ENCODE results near the gene CES3.
A peak's percentile ranks its signal among the peaks of the same experiment; 100 is the strongest.

CES3 gene

GRCh38 chr16:66961914-66962313, 848 bp downstream of the CES3 start:
- H2AK5ac ChIP-seq (ENCODE audit: low read length, severe bottlenecking) = no peak overlapping the region
- no peak overlapping the region for H3K14ac ChIP-seq (ENCODE audit: low read length in 2 of 2)
- H2BK12ac ChIP-seq (ENCODE audit: low read length in 2 of 2) = no peak overlapping the region
- H3K9ac ChIP-seq (ENCODE audit: low read length) = no peak overlapping the region
- no peaks in the 10 kb centered on the region for H3K9me3 ChIP-seq (ENCODE audit: control insufficient read depth, low read length)
- no peak overlapping the region for H4K91ac ChIP-seq (ENCODE audit: low read length)
- no peaks in the 10 kb centered on the region for H3K36me3 ChIP-seq (ENCODE audit: control insufficient read depth in 1 of 2, insufficient read depth in 2 of 2, low read depth in 1 of 2, low read length in 2 of 2)
- DNase-seq = no peak
- peaks cover 31 to 37% of the 10 kb centered on the region in 2 experiments for H3K27me3 ChIP-seq (ENCODE audit: control insufficient read depth in 1 of 2, insufficient read depth in 1 of 2, low read length in 2 of 2)
- no peak overlapping the region for H3K4ac ChIP-seq (ENCODE audit: low read depth in 1 of 2, low read length in 2 of 2)
- H3K79me1 ChIP-seq (replicated peaks; ENCODE audit: low read length, poor library complexity, severe bottlenecking) = no peaks in the 10 kb centered on the region
- no peak overlapping the region for H2AFZ ChIP-seq (ENCODE audit: low read depth, low read length)
- 92% methylated on average over 5 of the region's 5 CpGs for WGBS
- no peak overlapping the region for H3K4me3 ChIP-seq (ENCODE audit: insufficient read depth in 1 of 2, low read depth in 1 of 2, low read length in 2 of 2)
- H3K18ac ChIP-seq (ENCODE audit: low read depth in 1 of 2, low read length in 2 of 2) = no peak overlapping the region
- no peak overlapping the region for H2BK120ac ChIP-seq (ENCODE audit: low read depth, low read length)
- no peak overlapping the region for H3K23ac ChIP-seq (ENCODE audit: low read length in 2 of 2)
- no peak overlapping the region for H4K8ac ChIP-seq (ENCODE audit: low read length)
- H3K4me2 ChIP-seq (ENCODE audit: low read length, poor library complexity, severe bottlenecking) = no peak overlapping the region
- H3K4me1 ChIP-seq (ENCODE audit: control insufficient read depth, insufficient read depth, low read depth, low read length) = no peaks in the 10 kb centered on the region
- no peak overlapping the region for H2BK15ac ChIP-seq (ENCODE audit: low read depth, poor library complexity, severe bottlenecking)
- H3K27ac ChIP-seq (ENCODE audit: low read length, poor library complexity, severe bottlenecking) = no peak overlapping the region
- H2BK5ac ChIP-seq (ENCODE audit: low read depth, low read length, poor library complexity, severe bottlenecking) = no peak overlapping the region

- H2BK12ac ChIP-seq (ENCODE audit: low read length in 2 of 2) = no peak overlapping the region
- no peaks in the 10 kb centered on the region for H3K4me1 ChIP-seq (ENCODE audit: control insufficient read depth, insufficient read depth, low read depth, low read length)
- H4K8ac ChIP-seq (ENCODE audit: low read length) = no peak overlapping the region
- H3K14ac ChIP-seq (ENCODE audit: low read length in 2 of 2) = no peak overlapping the region
- no peak overlapping the region for H3K9ac ChIP-seq (ENCODE audit: low read length)
- H3K27ac ChIP-seq (ENCODE audit: low read length, poor library complexity, severe bottlenecking) = no peak overlapping the region
- no peak overlapping the region for H3K4me2 ChIP-seq (ENCODE audit: low read length, poor library complexity, severe bottlenecking)
- H2AK5ac ChIP-seq (ENCODE audit: low read length, severe bottlenecking) = no peak overlapping the region
- H3K4ac ChIP-seq (ENCODE audit: low read depth in 1 of 2, low read length in 2 of 2) = peak overlapping the region in 1 of 2 experiments; percentile 18
- no peaks in the 10 kb centered on the region for H3K36me3 ChIP-seq (ENCODE audit: control insufficient read depth in 1 of 2, insufficient read depth in 2 of 2, low read depth in 1 of 2, low read length in 2 of 2)
- H2BK5ac ChIP-seq (ENCODE audit: low read depth, low read length, poor library complexity, severe bottlenecking) = no peak overlapping the region
- no peak overlapping the region for H4K91ac ChIP-seq (ENCODE audit: low read length)
- H2BK120ac ChIP-seq (ENCODE audit: low read depth, low read length) = no peak overlapping the region
- no peaks in the 10 kb centered on the region for H3K79me1 ChIP-seq (replicated peaks; ENCODE audit: low read length, poor library complexity, severe bottlenecking)
- 79% methylated on average over 6 of the region's 6 CpGs for WGBS
- H3K23ac ChIP-seq (ENCODE audit: low read length in 2 of 2) = no peak overlapping the region
- H3K18ac ChIP-seq (ENCODE audit: low read depth in 1 of 2, low read length in 2 of 2) = no peak overlapping the region
- no peak for DNase-seq
- no peak overlapping the region for H2BK15ac ChIP-seq (ENCODE audit: low read depth, poor library complexity, severe bottlenecking)
- no peak overlapping the region for H2AFZ ChIP-seq (ENCODE audit: low read depth, low read length)
- H3K4me3 ChIP-seq (ENCODE audit: insufficient read depth in 1 of 2, low read depth in 1 of 2, low read length in 2 of 2) = no peak overlapping the region
- no peaks in the 10 kb centered on the region for H3K9me3 ChIP-seq (ENCODE audit: control insufficient read depth, low read length)
- peaks cover 29 to 31% of the 10 kb centered on the region in 2 experiments for H3K27me3 ChIP-seq (ENCODE audit: control insufficient read depth in 1 of 2, insufficient read depth in 1 of 2, low read length in 2 of 2)
Measured at GRCh38 chr16:66964049-66964448, 3.0 kb downstream of the CES3 start.

- 73% methylated on average over 5 of the region's 5 CpGs for WGBS
- Histone ChIP-seq H3K4me3 (ENCODE audit: insufficient read depth in 1 of 2, low read depth in 1 of 2, low read length in 2 of 2) (no peak overlapping the region), H4K8ac (ENCODE audit: low read length) (no peak overlapping the region)
Measured at GRCh38 chr16:66968847-66969246, 7.8 kb downstream of the CES3 start.

GRCh38 chr16:66970775-66971720, 10.0 kb downstream of the CES3 start:
- Histone ChIP-seq H2BK15ac (ENCODE audit: low read depth, poor library complexity, severe bottlenecking) (no peak overlapping the region), H3K27ac (ENCODE audit: low read length, poor library complexity, severe bottlenecking) (peak overlapping the region; percentile 44), H2BK120ac (ENCODE audit: low read depth, low read length) (no peak overlapping the region), H3K4ac (ENCODE audit: low read depth in 1 of 2, low read length in 2 of 2) (no peak overlapping the region), H4K91ac (ENCODE audit: low read length) (no peak overlapping the region), H3K4me3 (ENCODE audit: insufficient read depth in 1 of 2, low read depth in 1 of 2, low read length in 2 of 2) (no peak overlapping the region), H3K4me2 (ENCODE audit: low read length, poor library complexity, severe bottlenecking) (peak overlapping the region; percentile 7), H3K18ac (ENCODE audit: low read depth in 1 of 2, low read length in 2 of 2) (no peak overlapping the region), H3K14ac (ENCODE audit: low read length in 2 of 2) (no peak overlapping the region), H2AFZ (ENCODE audit: low read depth, low read length) (no peak overlapping the region), H3K27me3 (ENCODE audit: control insufficient read depth in 1 of 2, insufficient read depth in 1 of 2, low read length in 2 of 2) (peaks cover 8 to 20% of the 10 kb centered on the region in 2 experiments), H4K8ac (ENCODE audit: low read length) (no peak overlapping the region), H3K9me3 (ENCODE audit: control insufficient read depth, low read length) (no peaks in the 10 kb centered on the region), H3K23ac (ENCODE audit: low read length in 2 of 2) (no peak overlapping the region), H2BK12ac (ENCODE audit: low read length in 2 of 2) (no peak overlapping the region), H3K79me1 (replicated peaks; ENCODE audit: low read length, poor library complexity, severe bottlenecking) (no peaks in the 10 kb centered on the region), H3K36me3 (ENCODE audit: control insufficient read depth in 1 of 2, insufficient read depth in 2 of 2, low read depth in 1 of 2, low read length in 2 of 2) (no peaks in the 10 kb centered on the region), H2BK5ac (ENCODE audit: low read depth, low read length, poor library complexity, severe bottlenecking) (peak overlapping the region; percentile 10), H3K9ac (ENCODE audit: low read length) (no peak overlapping the region), H3K4me1 (ENCODE audit: control insufficient read depth, insufficient read depth, low read depth, low read length) (peaks cover 19% of the 10 kb centered on the region), H2AK5ac (ENCODE audit: low read length, severe bottlenecking) (no peak overlapping the region)
- DNase-seq = peak; percentile 36
- 74% methylated on average over 10 of the region's 10 CpGs for WGBS

More at GRCh38 chr16:66968847-66969246, 7.8 kb downstream of the CES3 start:
- peaks cover 25 to 42% of the 10 kb centered on the region in 2 experiments for H3K27me3 ChIP-seq (ENCODE audit: control insufficient read depth in 1 of 2, insufficient read depth in 1 of 2, low read length in 2 of 2)
- no peak overlapping the region for H3K4ac ChIP-seq (ENCODE audit: low read depth in 1 of 2, low read length in 2 of 2)
- DNase-seq = no peak
- H3K9ac ChIP-seq (ENCODE audit: low read length) = no peak overlapping the region
- H3K27ac ChIP-seq (ENCODE audit: low read length, poor library complexity, severe bottlenecking) = no peak overlapping the region
- H3K4me1 ChIP-seq (ENCODE audit: control insufficient read depth, insufficient read depth, low read depth, low read length) = peaks cover 19% of the 10 kb centered on the region
- H3K79me1 ChIP-seq (replicated peaks; ENCODE audit: low read length, poor library complexity, severe bottlenecking) = no peaks in the 10 kb centered on the region
- H2BK12ac ChIP-seq (ENCODE audit: low read length in 2 of 2) = no peak overlapping the region
- no peak overlapping the region for H3K4me2 ChIP-seq (ENCODE audit: low read length, poor library complexity, severe bottlenecking)
- no peak overlapping the region for H2AK5ac ChIP-seq (ENCODE audit: low read length, severe bottlenecking)
- no peak overlapping the region for H3K23ac ChIP-seq (ENCODE audit: low read length in 2 of 2)
- H4K91ac ChIP-seq (ENCODE audit: low read length) = no peak overlapping the region
- no peak overlapping the region for H3K18ac ChIP-seq (ENCODE audit: low read depth in 1 of 2, low read length in 2 of 2)
- H3K14ac ChIP-seq (ENCODE audit: low read length in 2 of 2) = no peak overlapping the region
- no peaks in the 10 kb centered on the region for H3K9me3 ChIP-seq (ENCODE audit: control insufficient read depth, low read length)
- no peak overlapping the region for H2BK5ac ChIP-seq (ENCODE audit: low read depth, low read length, poor library complexity, severe bottlenecking)
- H2BK120ac ChIP-seq (ENCODE audit: low read depth, low read length) = no peak overlapping the region
- no peak overlapping the region for H2AFZ ChIP-seq (ENCODE audit: low read depth, low read length)
- H2BK15ac ChIP-seq (ENCODE audit: low read depth, poor library complexity, severe bottlenecking) = no peak overlapping the region
- H3K36me3 ChIP-seq (ENCODE audit: control insufficient read depth in 1 of 2, insufficient read depth in 2 of 2, low read depth in 1 of 2, low read length in 2 of 2) = no peaks in the 10 kb centered on the region
